GM18505 (cell line): Measurements from ENCODE around the gene FOXC1.

Source experiments
- ATAC-seq: cut with Tn5 transposase; IDR thresholded peaks from one replicate; pipeline ENCODE4 v1.9.1; 2021; ENCODE audit not compliant: unreplicated experiment
- POLR2A ChIP-seq: IDR thresholded peaks from 4 replicates; pipeline ENCODE4 v1.6.1; 2011; ENCODE audit warnings: borderline replicate concordance; ENCODE audit not compliant: insufficient read depth, insufficient read length; ENCODE audit errors: extremely low read depth

FOXC1 gene

DNA sequence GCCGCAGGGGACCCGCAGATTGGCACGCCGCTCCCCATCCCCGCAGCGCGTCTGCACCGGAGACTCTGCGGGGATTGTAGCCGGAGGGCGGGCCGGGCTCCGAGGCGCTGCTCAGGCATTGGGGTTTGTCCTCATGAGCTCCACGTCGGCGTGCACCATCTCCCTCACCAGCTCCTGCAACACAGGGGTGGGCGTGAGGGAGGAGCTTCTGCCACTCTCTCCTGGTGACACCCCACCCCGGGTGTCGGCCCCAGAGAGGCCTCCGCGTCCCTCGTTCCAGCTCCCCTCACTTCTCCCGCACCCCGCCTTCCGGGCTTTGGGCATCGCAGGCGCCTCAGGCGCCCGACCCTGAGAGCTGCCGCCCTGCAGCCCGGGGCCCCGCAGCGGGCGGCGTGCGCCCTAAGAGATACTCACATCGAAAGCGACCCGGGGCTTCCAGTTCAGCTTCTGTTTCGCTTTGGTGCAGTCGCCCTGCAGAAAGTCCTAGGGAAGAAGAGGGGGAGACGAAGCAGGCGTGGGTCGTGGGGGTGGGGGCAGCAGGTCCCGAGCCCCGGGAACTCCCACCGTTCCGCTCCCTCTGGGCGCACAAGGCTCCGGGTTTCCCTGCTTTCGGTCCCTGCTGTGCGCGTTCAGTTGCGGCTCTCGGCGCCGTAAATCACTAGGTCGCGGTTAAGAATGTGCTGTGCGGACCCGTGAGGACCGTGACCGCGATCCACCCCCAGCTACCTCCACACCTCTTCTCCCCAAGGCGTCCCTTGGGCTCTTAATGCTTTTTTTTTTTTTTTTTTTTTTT lies 14.5 kb downstream of the FOXC1 start:
- no peak for TF ChIP-seq POLR2A
- no peak for ATAC-seq

DNA sequence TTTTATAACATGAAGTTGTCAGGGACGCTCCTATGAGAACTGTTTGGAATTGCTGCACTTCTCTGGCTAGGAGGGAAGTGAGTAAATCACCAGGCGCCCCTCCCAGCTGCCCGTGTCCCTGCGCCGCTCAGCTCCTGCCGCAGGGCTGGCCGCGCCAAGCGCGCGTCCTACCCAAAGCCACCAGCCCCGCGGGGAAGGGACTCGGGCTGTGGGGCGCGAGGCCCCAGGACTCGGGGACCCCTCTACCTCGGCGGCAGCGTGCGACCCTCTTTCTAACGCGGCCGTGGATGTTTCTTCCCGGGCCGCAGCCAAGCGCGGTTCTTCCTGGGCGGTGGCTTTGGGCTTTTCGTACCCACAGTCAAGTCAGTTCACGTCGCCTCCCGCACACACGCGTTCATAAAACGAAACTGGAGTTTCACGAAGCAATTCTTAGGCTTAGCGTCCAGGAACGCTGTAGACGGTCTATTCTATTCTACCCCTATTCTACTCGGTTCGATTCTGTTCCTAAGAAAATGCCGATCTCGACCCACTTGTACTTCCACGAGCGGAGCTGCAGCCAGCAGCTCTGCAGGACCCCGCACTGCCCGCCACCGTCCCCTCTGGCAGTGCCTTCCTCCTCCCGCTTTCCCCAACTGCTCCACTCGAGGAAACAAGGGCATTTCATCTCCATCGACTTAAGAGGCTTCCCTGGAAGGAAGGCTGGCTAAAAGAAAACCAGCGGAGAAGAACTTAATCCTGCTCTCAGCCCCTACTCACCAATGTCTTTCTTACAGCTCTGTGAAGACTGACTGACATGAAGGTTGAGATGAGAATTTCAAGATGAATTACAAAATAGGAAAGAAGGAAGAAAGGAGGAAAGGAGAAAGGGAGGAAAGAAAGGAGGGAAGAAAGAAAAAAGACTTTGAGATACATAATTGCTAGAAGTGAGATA lies 15.4 kb downstream of the FOXC1 start:
- no peak for TF ChIP-seq POLR2A
- no peak for ATAC-seq

GRCh38 chr6:1625794-1626435 lies 16.2 kb downstream of the FOXC1 start:
- ATAC-seq = no peak
- no peak for TF ChIP-seq POLR2A

- no peak for ATAC-seq
- TF ChIP-seq POLR2A = no peak
Observed at GRCh38 chr6:1626481-1626880, 16.8 kb downstream of the FOXC1 start.

DNA sequence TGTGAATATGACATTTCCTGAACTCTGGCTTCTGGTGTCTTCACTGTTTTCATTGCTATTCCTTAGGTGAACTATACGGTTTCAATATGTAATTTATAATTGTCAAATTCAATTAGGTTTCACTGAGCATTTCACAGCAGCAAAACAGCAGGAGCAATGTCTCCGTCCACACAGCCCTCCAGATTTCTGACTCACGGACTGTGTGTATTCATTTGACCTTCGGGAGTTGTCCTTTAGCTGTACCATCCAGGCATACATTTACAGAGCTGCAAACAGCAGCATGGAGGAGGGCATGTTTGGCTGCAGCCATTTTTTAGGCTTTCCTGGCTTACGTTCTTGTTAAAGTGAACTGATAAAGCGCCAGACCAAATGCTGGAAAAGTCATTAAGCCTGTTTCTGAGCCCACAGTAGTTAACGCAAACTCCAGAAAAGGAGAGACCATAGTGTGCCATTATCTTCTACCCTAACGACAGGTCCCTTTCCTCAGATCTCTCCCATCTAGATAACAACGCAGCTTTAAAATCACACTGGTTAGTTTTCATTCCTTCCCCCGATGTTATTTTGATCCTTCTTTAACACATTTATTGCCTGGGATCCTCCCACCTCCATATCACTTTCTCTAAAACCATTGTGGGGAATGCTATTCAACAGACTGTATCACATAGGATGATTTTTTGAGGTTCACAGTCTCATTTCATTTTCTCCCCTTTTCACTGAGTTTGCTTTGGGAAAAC lies 18.3 kb downstream of the FOXC1 start:
- TF ChIP-seq POLR2A = no peak
- ATAC-seq = no peak

DNA sequence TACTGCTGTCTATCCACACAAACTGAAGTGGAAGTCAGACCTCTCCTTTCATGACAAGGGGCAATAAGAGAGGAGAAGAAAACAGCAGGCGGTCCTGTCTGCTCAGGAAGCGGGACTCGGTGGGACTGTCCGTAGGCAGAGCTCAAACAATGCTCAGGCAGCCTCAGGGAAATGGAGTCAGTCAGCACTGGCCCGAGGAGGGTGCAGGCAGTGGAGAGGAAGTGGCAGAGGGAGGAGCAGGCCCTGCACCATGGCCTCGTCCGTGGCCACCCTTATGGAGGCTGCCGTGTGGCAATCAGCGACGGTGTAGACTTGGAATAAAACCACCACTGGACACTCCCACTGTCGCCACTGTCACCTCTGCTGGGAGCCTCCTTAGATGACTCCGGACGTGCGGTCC lies 19.6 kb downstream of the FOXC1 start:
- TF ChIP-seq POLR2A = no peak
- no peak for ATAC-seq

GRCh38 chr6:1630212-1630770 lies 20.6 kb downstream of the FOXC1 start:
- no peak for ATAC-seq
- no peak for TF ChIP-seq POLR2A

DNA sequence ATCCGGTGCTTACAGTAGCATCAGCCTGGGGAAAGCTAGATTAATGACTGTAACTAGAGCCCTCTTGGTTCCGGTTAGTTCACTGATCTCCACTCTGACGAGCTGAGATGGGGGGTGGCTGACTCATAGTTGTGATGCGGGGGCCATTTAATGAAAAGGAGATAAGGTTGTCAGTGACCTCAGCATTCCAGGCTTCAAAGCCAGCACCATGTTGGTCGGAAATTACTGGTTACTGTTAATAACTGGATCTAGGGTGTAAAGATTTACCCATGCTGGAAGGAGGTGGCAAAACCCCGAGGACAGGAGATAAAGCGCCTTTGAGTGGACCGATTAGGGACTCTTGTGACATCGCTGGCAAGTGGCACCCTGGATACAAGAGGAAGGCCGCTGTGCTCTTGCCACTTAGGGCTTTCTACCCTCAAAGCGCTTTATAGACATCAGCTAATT lies 21.1 kb downstream of the FOXC1 start:
- ATAC-seq = no peak
- TF ChIP-seq POLR2A = no peak

- no peak for ATAC-seq
- no peak for TF ChIP-seq POLR2A
Observed at GRCh38 chr6:1631251-1631650, 21.5 kb downstream of the FOXC1 start.

GRCh38 chr6:1633366-1634021 lies 23.8 kb downstream of the FOXC1 start:
- no peak for ATAC-seq
- TF ChIP-seq POLR2A = no peak

DNA sequence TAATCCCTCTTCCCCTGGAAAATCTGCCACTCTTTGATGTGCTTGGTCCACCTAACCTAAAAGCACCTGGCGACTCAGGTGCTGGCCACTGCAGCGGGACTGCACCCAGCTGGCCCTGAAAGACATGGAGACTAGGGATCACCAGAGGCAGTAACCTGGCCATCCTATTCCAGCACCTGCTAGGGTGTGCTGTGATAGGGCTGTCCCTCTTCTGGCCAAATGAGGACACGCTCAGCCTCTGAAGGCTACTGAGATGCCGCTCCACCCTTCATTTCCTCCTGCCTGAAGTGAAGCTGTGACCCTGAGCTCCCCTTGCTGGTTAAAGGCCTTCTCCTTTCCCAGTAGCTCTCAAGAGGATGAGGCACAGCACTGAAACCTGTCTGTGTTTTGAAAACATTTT lies 24.4 kb downstream of the FOXC1 start:
- TF ChIP-seq POLR2A = no peak
- ATAC-seq = no peak
